Measurements from ENCODE around the gene IZUMO2.

The IZUMO2 gene

DNA sequence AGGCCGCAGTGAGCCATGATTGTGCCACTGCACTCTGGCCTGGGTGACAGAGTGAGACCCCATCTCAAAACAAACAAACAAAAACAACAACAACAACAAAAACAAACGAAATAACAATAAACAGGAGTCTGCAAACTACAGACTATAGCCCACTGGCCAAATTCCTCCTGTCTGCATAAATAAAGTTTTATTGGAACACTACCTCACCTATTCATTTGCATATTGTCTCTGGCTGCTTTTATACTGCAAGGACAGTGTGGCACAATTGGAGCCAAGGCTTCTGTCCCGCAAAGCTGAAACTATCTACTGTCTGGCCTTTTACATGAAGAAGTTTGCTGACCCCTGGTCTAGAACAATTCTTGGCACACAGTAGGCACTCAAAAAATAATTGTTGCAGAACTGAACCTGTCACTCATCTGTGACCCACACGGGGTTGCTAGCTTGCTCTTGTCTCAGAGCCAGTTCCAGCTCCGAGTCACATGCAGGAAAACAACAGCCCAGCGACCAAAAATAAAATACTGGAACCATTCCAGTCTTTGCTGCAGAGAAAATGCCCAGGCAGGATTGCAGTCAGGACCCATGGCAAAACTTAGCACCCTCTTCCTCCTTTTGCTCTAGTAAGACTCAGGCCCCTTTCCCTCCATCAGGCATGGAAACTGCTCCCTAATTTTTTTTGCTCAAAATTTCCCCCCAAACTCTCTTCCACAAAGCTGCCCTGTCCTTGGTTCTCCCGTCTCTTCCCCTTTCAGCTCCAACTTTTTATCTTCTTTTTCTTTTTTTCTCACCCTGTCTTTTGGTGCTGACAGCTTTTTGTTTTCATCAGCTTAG is 35.6 kb upstream of the IZUMO2 start:
- ChIA-PET CTCF (no interaction called here), POLR2A (interaction anchor here (0.6 kb wide), 1 partner anchor 410 kb away, joined by 3 read pairs; no protein-coding TSS in a partner anchor)
- TF ChIP-seq, protein P1, sequence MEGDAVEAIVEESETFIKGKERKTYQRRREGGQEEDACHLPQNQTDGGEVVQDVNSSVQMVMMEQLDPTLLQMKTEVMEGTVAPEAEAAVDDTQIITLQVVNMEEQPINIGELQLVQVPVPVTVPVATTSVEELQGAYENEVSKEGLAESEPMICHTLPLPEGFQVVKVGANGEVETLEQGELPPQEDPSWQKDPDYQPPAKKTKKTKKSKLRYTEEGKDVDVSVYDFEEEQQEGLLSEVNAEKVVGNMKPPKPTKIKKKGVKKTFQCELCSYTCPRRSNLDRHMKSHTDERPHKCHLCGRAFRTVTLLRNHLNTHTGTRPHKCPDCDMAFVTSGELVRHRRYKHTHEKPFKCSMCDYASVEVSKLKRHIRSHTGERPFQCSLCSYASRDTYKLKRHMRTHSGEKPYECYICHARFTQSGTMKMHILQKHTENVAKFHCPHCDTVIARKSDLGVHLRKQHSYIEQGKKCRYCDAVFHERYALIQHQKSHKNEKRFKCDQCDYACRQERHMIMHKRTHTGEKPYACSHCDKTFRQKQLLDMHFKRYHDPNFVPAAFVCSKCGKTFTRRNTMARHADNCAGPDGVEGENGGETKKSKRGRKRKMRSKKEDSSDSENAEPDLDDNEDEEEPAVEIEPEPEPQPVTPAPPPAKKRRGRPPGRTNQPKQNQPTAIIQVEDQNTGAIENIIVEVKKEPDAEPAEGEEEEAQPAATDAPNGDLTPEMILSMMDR (IDR thresholded peaks at IDR 0.05; ENCODE audit: control extremely low read depth, extremely low read depth, low read depth, missing control alignments): no peak
- DNase-seq (ENCODE audit: extremely low spot score): no peak

DNA sequence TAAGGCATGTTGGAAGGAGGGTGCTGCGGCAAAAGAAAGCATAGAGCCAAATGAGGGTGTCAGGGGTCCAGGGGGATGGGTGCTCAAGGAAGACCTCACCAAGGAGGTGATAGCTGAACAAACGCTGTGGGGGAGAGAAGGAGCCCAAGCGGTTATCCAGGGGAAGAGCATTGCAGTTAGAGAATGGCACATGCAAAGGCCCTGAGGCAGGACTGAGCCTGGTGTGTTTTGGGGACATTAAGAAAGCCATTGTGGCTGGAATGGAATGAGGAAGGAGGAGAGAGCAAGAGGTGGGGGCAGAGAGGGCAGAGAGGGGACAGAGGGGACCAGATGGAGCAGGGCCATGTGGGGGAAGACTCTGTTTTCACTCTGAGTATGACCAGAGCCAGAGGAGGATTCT is 34.3 kb upstream of the IZUMO2 start:
- DNase-seq (ENCODE audit: extremely low spot score): no peak
- POLR2A ChIA-PET: no interaction called here
- TF ChIP-seq, protein P1 (IDR thresholded peaks at IDR 0.05; ENCODE audit: control extremely low read depth, extremely low read depth, low read depth, missing control alignments): no peak
- CTCF ChIA-PET: no interaction called here

DNA sequence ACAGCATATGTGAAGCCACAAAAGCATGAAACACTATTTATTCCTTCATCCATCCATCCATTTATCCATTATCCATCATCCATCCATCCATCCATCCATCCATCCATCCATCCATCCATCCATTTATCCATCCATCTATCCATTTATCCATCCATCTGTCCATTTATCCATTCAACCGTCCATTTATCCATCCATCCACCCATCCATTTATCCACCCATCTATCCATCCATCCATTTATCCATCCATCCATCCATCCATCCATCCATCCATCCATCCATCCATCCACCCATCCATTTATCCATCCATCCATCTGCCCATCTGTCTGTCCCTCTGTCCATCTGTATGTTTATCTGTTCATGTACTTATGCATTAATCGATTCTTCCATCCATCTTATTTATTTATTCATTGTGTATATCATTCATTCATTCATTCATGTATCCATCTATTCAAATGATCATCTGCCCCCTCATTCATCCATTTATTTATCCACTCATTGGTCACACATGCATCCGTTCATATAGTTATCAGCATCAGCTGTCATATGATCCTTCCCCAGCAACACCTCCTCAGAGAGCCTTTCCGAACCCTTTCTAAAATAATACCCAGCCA is 33.3 kb upstream of the IZUMO2 start:
- TF ChIP-seq, protein P1 (IDR thresholded peaks at IDR 0.05; ENCODE audit: control extremely low read depth, extremely low read depth, low read depth, missing control alignments): no peak
- CTCF ChIA-PET: no interaction called here
- DNase-seq (ENCODE audit: extremely low spot score): no peak
- POLR2A ChIA-PET: no interaction called here

DNA sequence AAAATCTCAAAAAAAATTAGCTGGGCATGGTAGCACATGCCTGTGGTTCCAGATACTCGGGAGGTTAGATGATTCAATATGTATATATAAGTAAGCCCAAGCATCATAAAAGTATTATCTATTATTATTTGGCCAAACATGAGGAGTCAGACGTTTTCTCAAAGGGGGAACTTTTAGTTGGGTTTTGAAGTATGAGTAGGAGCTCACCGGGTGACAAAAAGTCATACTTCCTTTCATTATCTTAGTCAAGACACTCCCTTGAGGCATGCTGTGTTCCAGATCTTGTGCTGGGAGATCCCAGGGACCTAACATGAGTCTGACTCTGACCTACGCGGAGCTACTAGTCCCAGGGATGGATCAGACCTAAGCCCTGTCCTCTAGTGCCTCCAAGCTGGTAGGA is 32.1 kb upstream of the IZUMO2 start:
- ChIA-PET CTCF (no interaction called here), POLR2A (no interaction called here)
- TF ChIP-seq, protein P1 (IDR thresholded peaks at IDR 0.05; ENCODE audit: control extremely low read depth, extremely low read depth, low read depth, missing control alignments): no peak
- peak; percentile 3 for DNase-seq (ENCODE audit: extremely low spot score)

DNA sequence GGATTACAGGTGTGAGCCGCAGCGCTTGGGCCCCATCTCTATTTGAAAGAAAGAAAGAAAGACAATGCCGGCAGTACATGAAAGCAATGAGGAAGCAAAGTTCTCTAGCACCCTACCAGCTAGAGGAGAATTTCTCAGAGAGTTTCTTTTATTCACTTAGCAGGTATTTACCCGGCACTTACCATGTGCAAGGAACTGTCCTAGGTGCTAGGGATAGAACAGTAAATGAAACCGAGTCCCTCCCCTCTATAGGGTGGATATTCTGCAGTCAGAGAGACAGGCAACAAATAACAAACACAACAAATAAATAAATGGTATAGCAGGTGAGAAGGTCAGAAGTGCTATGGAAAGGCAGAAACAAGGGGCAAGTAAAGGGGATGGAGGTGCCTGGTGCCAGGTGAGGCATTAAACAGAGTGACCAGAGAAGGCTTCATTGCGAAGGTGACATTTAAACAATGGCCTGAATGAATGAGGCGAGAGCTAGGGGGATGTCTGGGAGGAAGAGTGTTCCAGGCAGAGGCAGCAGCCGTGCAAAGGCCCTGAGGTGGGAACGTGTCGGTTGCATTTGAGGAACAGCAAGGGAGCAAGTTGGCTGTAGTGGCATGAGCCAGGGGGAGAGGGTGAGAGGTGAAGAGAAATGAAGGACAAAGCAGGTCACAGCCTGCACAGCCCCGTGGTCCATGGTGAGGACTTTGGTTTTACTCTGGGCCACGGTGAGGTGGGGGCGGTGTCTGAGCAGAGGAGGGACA is 29.6 kb upstream of the IZUMO2 start:
- no peak for DNase-seq (ENCODE audit: extremely low spot score)
- TF ChIP-seq, protein P1 (IDR thresholded peaks at IDR 0.05; ENCODE audit: control extremely low read depth, extremely low read depth, low read depth, missing control alignments): no peak
- POLR2A ChIA-PET: no interaction called here
- CTCF ChIA-PET: interaction anchor here (0.9 kb wide), 1 partner anchor 11 kb away, joined by 3 read pairs; no protein-coding TSS in a partner anchor

DNA sequence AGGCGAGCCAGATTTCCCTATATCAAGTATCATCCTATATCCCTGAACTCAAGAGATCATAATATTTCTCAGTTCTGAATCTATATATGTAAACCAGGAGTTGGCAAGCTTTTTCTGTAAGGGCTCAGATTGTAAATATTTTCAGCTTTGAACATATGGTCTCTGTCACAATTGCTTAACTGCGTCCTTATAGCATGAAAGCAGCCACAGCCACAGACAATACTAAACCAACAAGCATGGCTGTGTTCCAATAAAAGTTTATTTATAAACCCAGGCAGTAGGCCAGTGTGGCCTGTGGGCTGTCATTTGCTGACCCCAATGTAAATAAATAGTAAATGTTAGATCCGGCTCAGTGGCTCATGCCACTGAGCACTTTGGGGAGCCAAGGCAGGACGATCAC is 28.1 kb upstream of the IZUMO2 start:
- ChIA-PET CTCF (interaction anchor here (0.9 to 1.0 kb wide), 2 partner anchors 9 to 82 kb away, joined by 3 read pairs; no protein-coding TSS in a partner anchor), POLR2A (no interaction called here)
- TF ChIP-seq, protein P1 (IDR thresholded peaks at IDR 0.05; ENCODE audit: control extremely low read depth, extremely low read depth, low read depth, missing control alignments): no peak
- no peak for DNase-seq (ENCODE audit: extremely low spot score)

Data from GM10248 (cell line).